OCI-LY7 (cell line): ENCODE results near the gene TRABD2B. TPM values are rescaled to one million over a fixed set of nuclear protein-coding genes. Genes with fewer than 3 reads are reported as not detected.

Experiments
- BruUV-seq: library from RNA; stranded (reverse); fragments of 400-500 nt; replicated peaks from 2 replicates; lab custom pipeline; 2021; lab: Mats Ljungman, UMichigan
- CTCF ChIA-PET: fragments of 300-600 bp; sonication (Branson Sonifier 250); formaldehyde crosslinking; loops from one replicate; lab custom pipeline; 2022; ENCODE audit warnings: antibody characterized with exemption; ENCODE audit not compliant: unreplicated experiment; lab: Charles Lee
- POLR2A ChIA-PET: fragments of 300-600 bp; sonication (Branson Sonifier 250); formaldehyde crosslinking; loops from one replicate; lab custom pipeline; 2022; ENCODE audit warnings: antibody characterized with exemption; lab: Charles Lee
- DNase-seq: peaks from one replicate; pipeline ENCODE4 v3.0.0-alpha.2; 2015; ENCODE audit warnings: low spot score
- H2AFZ ChIP-seq: fragments of 200-600 bp; sonication (generic), shearing (Covaris generic); 2 replicates; pipeline ENCODE4 v1.6.1; 2014; ENCODE audit warnings: mild to moderate bottlenecking, antibody characterized with exemption, low read length, moderate library complexity
- H3K27ac ChIP-seq: fragments of 200-600 bp; sonication (generic); 2 replicates; pipeline ENCODE4 v1.5.1; 2014; ENCODE audit warnings: mixed run types, low read depth, mild to moderate bottlenecking, moderate library complexity, low read length, inconsistent platforms; ENCODE audit not compliant: poor library complexity, severe bottlenecking
- H3K36me3 ChIP-seq: fragments of 200-600 bp; sonication (generic); 2 replicates; pipeline ENCODE4 v1.6.1; 2014; ENCODE audit warnings: mild to moderate bottlenecking, antibody characterized with exemption, low read length, moderate library complexity, mixed read lengths; ENCODE audit not compliant: insufficient read depth
- H3K4me1 ChIP-seq: fragments of 200-600 bp; sonication (generic); 2 replicates; pipeline ENCODE4 v1.5.1; 2014; ENCODE audit warnings: mild to moderate bottlenecking, low read length; ENCODE audit not compliant: insufficient read depth, poor library complexity, severe bottlenecking
- H3K4me2 ChIP-seq: fragments of 200-600 bp; sonication (generic); 2 replicates; pipeline ENCODE4 v1.6.1; 2014; ENCODE audit warnings: mild to moderate bottlenecking, low read length
- H3K4me3 ChIP-seq: fragments of 200-600 bp; sonication (generic); 2 replicates; pipeline ENCODE4 v1.5.1; 2014; ENCODE audit warnings: mild to moderate bottlenecking, low read depth, low read length; ENCODE audit not compliant: poor library complexity, severe bottlenecking
- H3K79me2 ChIP-seq: fragments of 200-600 bp; sonication (generic); 2 replicates; pipeline ENCODE4 v1.6.1; 2016; ENCODE audit warnings: low read depth, mild to moderate bottlenecking, low read length, moderate library complexity, mixed read lengths; ENCODE audit not compliant: insufficient read depth
- H3K9me2 ChIP-seq: fragments of 200-600 bp; sonication (generic); 2 replicates; pipeline ENCODE4 v1.6.1; 2016; ENCODE audit warnings: mild to moderate bottlenecking, low read length, mixed read lengths; ENCODE audit not compliant: insufficient read depth
- H3K9me3 ChIP-seq: fragments of 200-600 bp; sonication (generic); 2 replicates; pipeline ENCODE4 v1.6.1; 2014; ENCODE audit warnings: mild to moderate bottlenecking, mixed run types, low read length, mixed read lengths
- H4K20me1 ChIP-seq: fragments of 200-600 bp; sonication (generic); 2 replicates; pipeline ENCODE4 v1.6.1; 2014; ENCODE audit warnings: mild to moderate bottlenecking, antibody characterized with exemption, low read length, moderate library complexity, mixed read lengths; ENCODE audit not compliant: insufficient read depth
- EZH2phosphoT487 ChIP-seq: fragments of 200-600 bp; sonication (generic); IDR thresholded peaks from 2 replicates; pipeline ENCODE4 v1.6.1; 2018; ENCODE audit warnings: low read depth, borderline replicate concordance, mild to moderate bottlenecking, mixed run types, antibody characterized with exemption, low read length, moderate library complexity, mixed read lengths
- intact Hi-C: fragments of 100-400 bp; cut with micrococcal nuclease; formaldehyde crosslinking; loops from one replicate; pipeline ENCODE4 v1.10.0; 2022; ENCODE audit not compliant: unreplicated experiment
- total RNA-seq, 2 experiments: library from RNA; depleted of rRNA in 1 of 2; stranded (reverse); fragments of >200 nt in 1 of 2; shearing (Covaris generic) in 1 of 2; gene quantifications; 2 replicates each; pipeline ENCODE4 v1.2.3, GENCODE V29; 2014 to 2022
- TF ChIP-seq, protein P1 (sequence below): fragments of 200-600 bp; sonication (generic); conservative IDR thresholded peaks from 2 replicates; pipeline ENCODE4 v1.5.1; 2014; ENCODE audit warnings: mild to moderate bottlenecking, antibody characterized with exemption, low read length, moderate library complexity, mixed read lengths

TRABD2B gene
- total RNA-seq, 2 experiments from 2014 or later: not detected

- TF ChIP-seq EZH2phosphoT487: no peak
- no peaks in the 10 kb centered on the region for H3K36me3 ChIP-seq
- H2AFZ ChIP-seq: no peak overlapping the region
- no peaks in the 10 kb centered on the region for H3K9me3 ChIP-seq
- H4K20me1 ChIP-seq: no peaks in the 10 kb centered on the region
- DNase-seq: no peak
- no peak overlapping the region for H3K27ac ChIP-seq
- H3K9me2 ChIP-seq: no peaks in the 10 kb centered on the region
- CTCF ChIA-PET: no interaction called here
- BruUV-seq: no TSS peak
- no peak overlapping the region for H3K4me3 ChIP-seq
- no peaks in the 10 kb centered on the region for H3K79me2 ChIP-seq
- intact Hi-C loops: no loop called here
- H3K4me2 ChIP-seq: no peak overlapping the region
- POLR2A ChIA-PET: no interaction called here
- no peaks in the 10 kb centered on the region for H3K4me1 ChIP-seq
These were observed 55.5 kb downstream of the TRABD2B start for GRCh38 chr1:47941609-47942239.

- TF ChIP-seq, protein P1, sequence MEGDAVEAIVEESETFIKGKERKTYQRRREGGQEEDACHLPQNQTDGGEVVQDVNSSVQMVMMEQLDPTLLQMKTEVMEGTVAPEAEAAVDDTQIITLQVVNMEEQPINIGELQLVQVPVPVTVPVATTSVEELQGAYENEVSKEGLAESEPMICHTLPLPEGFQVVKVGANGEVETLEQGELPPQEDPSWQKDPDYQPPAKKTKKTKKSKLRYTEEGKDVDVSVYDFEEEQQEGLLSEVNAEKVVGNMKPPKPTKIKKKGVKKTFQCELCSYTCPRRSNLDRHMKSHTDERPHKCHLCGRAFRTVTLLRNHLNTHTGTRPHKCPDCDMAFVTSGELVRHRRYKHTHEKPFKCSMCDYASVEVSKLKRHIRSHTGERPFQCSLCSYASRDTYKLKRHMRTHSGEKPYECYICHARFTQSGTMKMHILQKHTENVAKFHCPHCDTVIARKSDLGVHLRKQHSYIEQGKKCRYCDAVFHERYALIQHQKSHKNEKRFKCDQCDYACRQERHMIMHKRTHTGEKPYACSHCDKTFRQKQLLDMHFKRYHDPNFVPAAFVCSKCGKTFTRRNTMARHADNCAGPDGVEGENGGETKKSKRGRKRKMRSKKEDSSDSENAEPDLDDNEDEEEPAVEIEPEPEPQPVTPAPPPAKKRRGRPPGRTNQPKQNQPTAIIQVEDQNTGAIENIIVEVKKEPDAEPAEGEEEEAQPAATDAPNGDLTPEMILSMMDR: no peak
- TF ChIP-seq EZH2phosphoT487: no peak
- no peak overlapping the region for H3K4me2 ChIP-seq
- H3K4me3 ChIP-seq: no peak overlapping the region
- no peak overlapping the region for H2AFZ ChIP-seq
- no peaks in the 10 kb centered on the region for H3K9me2 ChIP-seq
- DNase-seq: no peak
- H3K9me3 ChIP-seq: no peaks in the 10 kb centered on the region
- no peaks in the 10 kb centered on the region for H3K4me1 ChIP-seq
- no TSS peak for BruUV-seq
- no peaks in the 10 kb centered on the region for H4K20me1 ChIP-seq
- no peaks in the 10 kb centered on the region for H3K36me3 ChIP-seq
- no peaks in the 10 kb centered on the region for H3K79me2 ChIP-seq
- POLR2A ChIA-PET: no interaction called here
- intact Hi-C loops: no loop called here
- CTCF ChIA-PET: no interaction called here
- no peak overlapping the region for H3K27ac ChIP-seq
These were observed 56.4 kb downstream of the TRABD2B start for GRCh38 chr1:47940779-47941178.

- Histone ChIP-seq H3K79me2 (no peaks in the 10 kb centered on the region), H3K4me1 (no peaks in the 10 kb centered on the region), H3K4me2 (no peak overlapping the region), H3K4me3 (no peak overlapping the region), H4K20me1 (no peaks in the 10 kb centered on the region), H3K9me2 (no peaks in the 10 kb centered on the region), H2AFZ (no peak overlapping the region), H3K9me3 (no peaks in the 10 kb centered on the region), H3K27ac (no peak overlapping the region), H3K36me3 (no peaks in the 10 kb centered on the region)
- intact Hi-C loops: no loop called here
- TF ChIP-seq EZH2phosphoT487: no peak
- TF ChIP-seq, protein P1: no peak
- ChIA-PET POLR2A (no interaction called here), CTCF (interaction anchor here (0.6 kb wide), 1 partner anchor 12 kb away, joined by 3 read pairs; no protein-coding TSS in a partner anchor)
- BruUV-seq: no TSS peak
- no peak for DNase-seq
These were observed 56.9 kb downstream of the TRABD2B start for GRCh38 chr1:47940326-47940725.
